Cardiac muscle cell (in vitro differentiated cells and primary cell): ENCODE measurements around the gene FTO. TPM values are rescaled to one million over a fixed set of nuclear protein-coding genes. Genes with fewer than 3 reads are reported as not detected.

Source experiments
- DNase-seq, 2 donors: peaks; one replicate each; pipeline versions ENCODE4 v3.0.0 to v3.0.0-alpha.2; 2010 to 2017; ENCODE audit warnings: low read depth in 1 of 2, low spot score in 1 of 2
- H3K27ac ChIP-seq: fragments of 200-600 bp; sonication (generic); 2 replicates; pipeline ENCODE4 v1.5.1; 2016
- H3K27me3 ChIP-seq: fragments of 200-600 bp; sonication (generic); 2 replicates; pipeline ENCODE4 v1.6.0; 2016; ENCODE audit warnings: control low read depth
- H3K36me3 ChIP-seq: fragments of 200-600 bp; sonication (generic); 2 replicates; pipeline ENCODE4 v1.5.1; 2016; ENCODE audit warnings: control low read depth
- H3K4me1 ChIP-seq: fragments of 200-600 bp; sonication (generic); 2 replicates; pipeline ENCODE4 v1.8.1; 2017; ENCODE audit warnings: low read depth, mild to moderate bottlenecking, mixed run types
- H3K4me3 ChIP-seq: fragments of 200-600 bp; sonication (generic); 2 replicates; pipeline ENCODE4 v1.5.1; 2016; ENCODE audit warnings: mild to moderate bottlenecking
- H3K9me3 ChIP-seq: fragments of 200-600 bp; sonication (generic); 2 replicates; pipeline ENCODE4 v1.5.1; 2017; ENCODE audit warnings: low read depth, mild to moderate bottlenecking, control low read depth
- CTCF ChIP-seq: IDR thresholded peaks from 2 replicates; pipeline ENCODE4 v1.5.1; 2012; ENCODE audit warnings: low read depth, mild to moderate bottlenecking, low read length
- polyA plus RNA-seq: library from polyadenylated mRNA; unstranded; fragments of >200 nt; fragmentation: Nextera tagmentation; extraction: Ambion mirVana; gene quantifications from 2 replicates; pipeline ENCODE4 v1.2.1, GENCODE V29; 2016
- total RNA-seq: library from RNA; depleted of rRNA; stranded (reverse); fragments of >200 nt; gene quantifications from 2 replicates; pipeline ENCODE4 v1.2.3, GENCODE V29; 2016

FTO gene
- total and polyA plus RNA-seq, 2 experiments from 2014 or later: 77.7 to 93.8 TPM

GRCh38 chr16:54194334-54194743, 490.4 kb downstream of the FTO start:
- no peak overlapping the region for H3K4me3 ChIP-seq

GRCh38 chr16:54197758-54198157, 493.8 kb downstream of the FTO start:
- DNase-seq: no peak
- TF ChIP-seq CTCF: no peak
- Histone ChIP-seq H3K9me3 (no peaks in the 10 kb centered on the region), H3K4me3 (no peak overlapping the region), H3K27ac (no peak overlapping the region), H3K4me1 (peaks cover 17% of the 10 kb centered on the region), H3K36me3 (no peaks in the 10 kb centered on the region), H3K27me3 (no peaks in the 10 kb centered on the region)

More at GRCh38 chr16:54194334-54194743, 490.4 kb downstream of the FTO start:
- DNase-seq: peak in 1 of 2 donors; percentile 75
- TF ChIP-seq CTCF: no peak
- Histone ChIP-seq H3K4me1 (peaks cover 13% of the 10 kb centered on the region), H3K27ac (peak overlapping the region; percentile 57), H3K9me3 (no peaks in the 10 kb centered on the region), H3K36me3 (no peaks in the 10 kb centered on the region), H3K27me3 (no peaks in the 10 kb centered on the region)

- Histone ChIP-seq H3K9me3 (no peaks in the 10 kb centered on the region), H3K27ac (no peak overlapping the region), H3K27me3 (no peaks in the 10 kb centered on the region), H3K4me3 (no peak overlapping the region), H3K36me3 (no peaks in the 10 kb centered on the region), H3K4me1 (peaks cover 10% of the 10 kb centered on the region)
- peak; percentile 17 to 40 for DNase-seq
- TF ChIP-seq CTCF: no peak
These were observed 495.7 kb downstream of the FTO start for GRCh38 chr16:54199487-54200160.

GRCh38 chr16:54200161-54200534, 496.2 kb downstream of the FTO start:
- no peaks in the 10 kb centered on the region for H3K36me3 ChIP-seq

GRCh38 chr16:54200720-54201119, 496.8 kb downstream of the FTO start:
- no peak for DNase-seq
- no peak overlapping the region for H3K27ac ChIP-seq
- no peaks in the 10 kb centered on the region for H3K27me3 ChIP-seq
- H3K4me1 ChIP-seq: peaks cover 9% of the 10 kb centered on the region
- TF ChIP-seq CTCF: no peak
- no peaks in the 10 kb centered on the region for H3K36me3 ChIP-seq
- H3K4me3 ChIP-seq: no peak overlapping the region
- H3K9me3 ChIP-seq: no peaks in the 10 kb centered on the region

More at GRCh38 chr16:54200161-54200534, 496.2 kb downstream of the FTO start:
- DNase-seq: no peak
- TF ChIP-seq CTCF: no peak
- peaks cover 9% of the 10 kb centered on the region for H3K4me1 ChIP-seq
- H3K27ac ChIP-seq: no peak overlapping the region
- H3K4me3 ChIP-seq: no peak overlapping the region
- H3K27me3 ChIP-seq: no peaks in the 10 kb centered on the region
- H3K9me3 ChIP-seq: no peaks in the 10 kb centered on the region
